H9 (cell line): Measurements from ENCODE around the gene PPFIBP1. TPM values are rescaled to one million over a fixed set of nuclear protein-coding genes. Genes with fewer than 3 reads are reported as not detected.
"Not testable (repeated sequence)": the region's sequence is repeated elsewhere in the genome, so short reads cannot be mapped to it uniquely, and the experiment has no call there.

Experiments used
- DNase-seq: peaks from one replicate; pipeline ENCODE4 v3.0.0-alpha.2; 2017
- H2AFZ ChIP-seq: one replicate; pipeline ENCODE4 v1.6.1; 2013; ENCODE audit warnings: mild to moderate bottlenecking, low read length, control low read depth, moderate library complexity
- H2AK5ac ChIP-seq: 2 replicates; pipeline ENCODE4 v1.6.1; 2013; ENCODE audit warnings: low read length, control low read depth, mixed read lengths; ENCODE audit not compliant: insufficient read length
- H2BK120ac ChIP-seq: one replicate; pipeline ENCODE4 v1.6.1; 2013; ENCODE audit warnings: low read depth, mild to moderate bottlenecking, low read length, control low read depth, inconsistent platforms; ENCODE audit not compliant: poor library complexity, severe bottlenecking
- H2BK12ac ChIP-seq: 2 replicates; pipeline ENCODE4 v1.6.1; 2013; ENCODE audit warnings: low read length, control low read depth, mixed read lengths, low read depth; ENCODE audit not compliant: insufficient read length
- H2BK15ac ChIP-seq: 2 replicates; pipeline ENCODE4 v1.6.1; 2013; ENCODE audit warnings: low read depth, low read length, control low read depth
- H2BK20ac ChIP-seq: one replicate; pipeline ENCODE4 v1.6.1; 2013; ENCODE audit warnings: low read depth, mild to moderate bottlenecking, low read length, control low read depth, inconsistent platforms; ENCODE audit not compliant: poor library complexity, severe bottlenecking
- H2BK5ac ChIP-seq: 2 replicates; pipeline ENCODE4 v1.6.1; 2013; ENCODE audit warnings: low read length, control low read depth, mixed read lengths; ENCODE audit not compliant: insufficient read length
- H3K14ac ChIP-seq: 2 replicates; pipeline ENCODE4 v1.6.1; 2013; ENCODE audit warnings: low read length, control low read depth; ENCODE audit not compliant: insufficient read depth
- H3K18ac ChIP-seq: 2 replicates; pipeline ENCODE4 v1.6.1; 2013; ENCODE audit warnings: low read depth, mild to moderate bottlenecking, mixed read lengths, low read length, control low read depth; ENCODE audit not compliant: insufficient read length
- H3K23ac ChIP-seq: 2 replicates; pipeline ENCODE4 v1.6.1; 2013; ENCODE audit warnings: low read length, control low read depth, mixed read lengths, low read depth; ENCODE audit not compliant: insufficient read length
- H3K23me2 ChIP-seq: 2 replicates; pipeline ENCODE4 v1.6.1; 2013; ENCODE audit warnings: low read depth, mild to moderate bottlenecking, mixed read lengths, low read length, control low read depth; ENCODE audit not compliant: insufficient read length, poor library complexity, severe bottlenecking
- H3K27ac ChIP-seq: 2 replicates; pipeline ENCODE4 v1.5.1; 2013; ENCODE audit warnings: low read length, control low read depth, mixed read lengths, low read depth; ENCODE audit not compliant: insufficient read length
- H3K27me3 ChIP-seq: 2 replicates; pipeline ENCODE4 v1.6.1; 2013; ENCODE audit warnings: low read length, control low read depth, inconsistent platforms; ENCODE audit not compliant: insufficient read depth
- H3K4ac ChIP-seq: 2 replicates; pipeline ENCODE4 v1.6.1; 2013; ENCODE audit warnings: low read depth, mild to moderate bottlenecking, control low read depth, inconsistent platforms, low read length, moderate library complexity
- H3K4me1 ChIP-seq: 2 replicates; pipeline ENCODE4 v1.6.1; 2013; ENCODE audit warnings: low read length, control low read depth, inconsistent platforms; ENCODE audit not compliant: insufficient read depth
- H3K4me2 ChIP-seq: 2 replicates; pipeline ENCODE4 v1.6.1; 2013; ENCODE audit warnings: low read length, control low read depth, mixed read lengths; ENCODE audit not compliant: insufficient read length, insufficient read depth
- H3K56ac ChIP-seq: 2 replicates; pipeline ENCODE4 v1.6.1; 2013; ENCODE audit warnings: low read depth, mild to moderate bottlenecking, mixed read lengths, low read length, control low read depth; ENCODE audit not compliant: insufficient read length
- H3K79me1 ChIP-seq: 2 replicates; pipeline ENCODE4 v1.6.1; 2013; ENCODE audit warnings: low read depth, mild to moderate bottlenecking, moderate library complexity, low read length, control low read depth, inconsistent platforms; ENCODE audit not compliant: insufficient read depth, poor library complexity, severe bottlenecking
- H3K79me2 ChIP-seq: 2 replicates; pipeline ENCODE4 v1.6.1; 2013; ENCODE audit warnings: low read length, control low read depth, inconsistent platforms; ENCODE audit not compliant: insufficient read depth
- H3K9ac ChIP-seq: 2 replicates; pipeline ENCODE4 v1.6.1; 2013; ENCODE audit warnings: low read length, control low read depth, mixed read lengths; ENCODE audit not compliant: insufficient read length; ENCODE audit errors: extremely low read depth
- H3K9me3 ChIP-seq: one replicate; pipeline ENCODE4 v1.6.1; 2013; ENCODE audit warnings: low read depth, low read length, inconsistent platforms; ENCODE audit not compliant: control insufficient read depth
- H3T11ph ChIP-seq: one replicate; pipeline ENCODE4 v1.6.1; 2013; ENCODE audit warnings: mild to moderate bottlenecking, low read length, control low read depth, inconsistent platforms
- H4K20me1 ChIP-seq: one replicate; pipeline ENCODE4 v1.6.1; 2013; ENCODE audit not compliant: control insufficient read depth, insufficient read length, insufficient read depth
- H4K5ac ChIP-seq: 2 replicates; pipeline ENCODE4 v1.6.1; 2013; ENCODE audit warnings: low read depth, mild to moderate bottlenecking, mixed read lengths, low read length, control low read depth; ENCODE audit not compliant: insufficient read length
- H4K8ac ChIP-seq: replicated peaks from 2 replicates; pipeline ENCODE4 v1.6.1; 2013; ENCODE audit warnings: low read length, control low read depth, mixed read lengths, low read depth; ENCODE audit not compliant: insufficient read length
- H4K91ac ChIP-seq: 2 replicates; pipeline ENCODE4 v1.6.1; 2013; ENCODE audit warnings: low read depth, mild to moderate bottlenecking, moderate library complexity, mixed read lengths, low read length, control low read depth; ENCODE audit not compliant: insufficient read length
- H3K27ac Mint-ChIP-seq, 3 experiments: 2 replicates in 2 of 3; 3 replicates in 1 of 3; pipeline ENCODE4 v1.8.0; 2020 to 2021; ENCODE audit warnings: mixed read lengths in 3 of 3, mild to moderate bottlenecking in 1 of 3, moderate library complexity in 1 of 3
- H3K27me3 Mint-ChIP-seq: 2 replicates; pipeline ENCODE4 v1.8.0; 2021; ENCODE audit warnings: low read depth, mild to moderate bottlenecking, moderate library complexity, mixed read lengths
- H3K36me3 Mint-ChIP-seq, 3 experiments: 2 replicates in 2 of 3; 3 replicates in 1 of 3; pipeline ENCODE4 v1.8.0; 2020 to 2021; ENCODE audit warnings: low read depth in 3 of 3, mixed read lengths in 3 of 3; ENCODE audit not compliant: insufficient read depth in 1 of 3
- H3K4me1 Mint-ChIP-seq, 2 experiments: 2 replicates each; pipeline ENCODE4 v1.8.0; 2020; ENCODE audit warnings: mixed read lengths in 2 of 2
- H3K4me3 Mint-ChIP-seq, 2 experiments: 2 replicates in 1 of 2; 3 replicates in 1 of 2; pipeline ENCODE4 v1.8.0; 2020 to 2021; ENCODE audit warnings: mild to moderate bottlenecking in 2 of 2, mixed read lengths in 2 of 2, moderate library complexity in 1 of 2
- H3K9me3 Mint-ChIP-seq, 2 experiments: 2 replicates in 1 of 2; 3 replicates in 1 of 2; pipeline ENCODE4 v1.8.0; 2020; ENCODE audit warnings: mild to moderate bottlenecking in 2 of 2, mixed read lengths in 2 of 2, moderate library complexity in 1 of 2
- WGBS: extraction: QIAGEN DNeasy Blood & Tissue Kit; methylation state at CpG from one replicate; pipeline ENCODE4 v1.1.7; 2013; ENCODE audit warnings: missing lambda C conversion rate, low lambda C conversion rate, mixed read lengths; ENCODE audit not compliant: insufficient read length; ENCODE audit errors: extremely low coverage; 5-methylcytosine and 5-hydroxymethylcytosine counted together
- total RNA-seq: library from RNA; stranded (reverse); gene quantifications from 2 replicates; pipeline ENCODE4 v1.2.1, GENCODE V29; 2021
- TF ChIP-seq, protein P1 (sequence below): fragments of 200-600 bp; sonication (generic); conservative IDR thresholded peaks from 3 replicates; pipeline ENCODE4 v1.8.0; 2021; ENCODE audit warnings: antibody characterized with exemption, mild to moderate bottlenecking

PPFIBP1 gene
- total RNA-seq, 1 experiment from 2014 or later: 29.2 TPM

DNA sequence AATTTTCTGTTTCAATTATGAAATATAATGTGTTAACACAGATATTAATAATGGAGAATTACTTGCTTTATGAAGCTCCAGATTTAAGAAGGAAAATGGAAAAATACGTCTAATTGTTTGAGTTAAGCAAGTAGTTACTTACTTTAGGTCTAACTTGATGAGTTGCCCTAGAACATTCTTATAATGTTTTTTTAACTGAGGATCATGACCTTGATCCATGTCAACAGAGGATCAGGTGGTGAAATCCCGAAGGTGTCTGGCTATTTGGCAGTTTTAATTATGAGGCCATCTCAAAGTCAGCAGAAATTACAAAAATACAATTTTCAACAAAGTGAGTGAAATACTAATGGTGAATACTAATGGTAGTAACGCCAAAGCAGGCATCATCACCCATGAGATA, 115.3 kb downstream of the PPFIBP1 start:
- no peaks in the 10 kb centered on the region for H3K4me1 ChIP-seq
- no peak overlapping the region for H3K23ac ChIP-seq
- H3K27me3 ChIP-seq: no peaks in the 10 kb centered on the region
- no peak overlapping the region for H3K4ac ChIP-seq
- H3K18ac ChIP-seq: no peak overlapping the region
- H3K79me1 ChIP-seq: no peaks in the 10 kb centered on the region
- H3K4me2 ChIP-seq: no peak overlapping the region
- H3K56ac ChIP-seq: no peak overlapping the region
- no peak overlapping the region for H2AFZ ChIP-seq
- no CpG with 5 or more reads among the region's 3 CpGs for WGBS
- H3K4me3 Mint-ChIP-seq: no peak overlapping the region
- H3K27me3 Mint-ChIP-seq: no peaks in the 10 kb centered on the region
- no peak overlapping the region for H3T11ph ChIP-seq
- DNase-seq: no peak
- H3K9me3 ChIP-seq: no peaks in the 10 kb centered on the region
- H2AK5ac ChIP-seq: no peak overlapping the region
- H2BK15ac ChIP-seq: no peak overlapping the region
- no peak overlapping the region for H3K9ac ChIP-seq
- no peaks in the 10 kb centered on the region for H4K20me1 ChIP-seq
- no peak overlapping the region for H2BK120ac ChIP-seq
- no peak overlapping the region for H4K91ac ChIP-seq
- no peaks in the 10 kb centered on the region; a peak in 1 of 7 replicates for H3K36me3 Mint-ChIP-seq
- H3K9me3 Mint-ChIP-seq: no peaks in the 10 kb centered on the region
- H3K27ac ChIP-seq: no peak overlapping the region
- no peaks in the 10 kb centered on the region for H3K79me2 ChIP-seq
- peaks cover 2 to 4% of the 10 kb centered on the region in 2 experiments; a peak in 3 of 4 replicates for H3K4me1 Mint-ChIP-seq
- no peak overlapping the region for H2BK12ac ChIP-seq
- H4K5ac ChIP-seq: no peak overlapping the region
- no peak overlapping the region for H4K8ac ChIP-seq
- TF ChIP-seq, protein P1, sequence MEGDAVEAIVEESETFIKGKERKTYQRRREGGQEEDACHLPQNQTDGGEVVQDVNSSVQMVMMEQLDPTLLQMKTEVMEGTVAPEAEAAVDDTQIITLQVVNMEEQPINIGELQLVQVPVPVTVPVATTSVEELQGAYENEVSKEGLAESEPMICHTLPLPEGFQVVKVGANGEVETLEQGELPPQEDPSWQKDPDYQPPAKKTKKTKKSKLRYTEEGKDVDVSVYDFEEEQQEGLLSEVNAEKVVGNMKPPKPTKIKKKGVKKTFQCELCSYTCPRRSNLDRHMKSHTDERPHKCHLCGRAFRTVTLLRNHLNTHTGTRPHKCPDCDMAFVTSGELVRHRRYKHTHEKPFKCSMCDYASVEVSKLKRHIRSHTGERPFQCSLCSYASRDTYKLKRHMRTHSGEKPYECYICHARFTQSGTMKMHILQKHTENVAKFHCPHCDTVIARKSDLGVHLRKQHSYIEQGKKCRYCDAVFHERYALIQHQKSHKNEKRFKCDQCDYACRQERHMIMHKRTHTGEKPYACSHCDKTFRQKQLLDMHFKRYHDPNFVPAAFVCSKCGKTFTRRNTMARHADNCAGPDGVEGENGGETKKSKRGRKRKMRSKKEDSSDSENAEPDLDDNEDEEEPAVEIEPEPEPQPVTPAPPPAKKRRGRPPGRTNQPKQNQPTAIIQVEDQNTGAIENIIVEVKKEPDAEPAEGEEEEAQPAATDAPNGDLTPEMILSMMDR: no peak
- no peak overlapping the region for H3K27ac Mint-ChIP-seq
- no peak overlapping the region for H2BK20ac ChIP-seq
- no peak overlapping the region for H3K14ac ChIP-seq
- no peaks in the 10 kb centered on the region for H3K23me2 ChIP-seq
- no peak overlapping the region for H2BK5ac ChIP-seq

DNA sequence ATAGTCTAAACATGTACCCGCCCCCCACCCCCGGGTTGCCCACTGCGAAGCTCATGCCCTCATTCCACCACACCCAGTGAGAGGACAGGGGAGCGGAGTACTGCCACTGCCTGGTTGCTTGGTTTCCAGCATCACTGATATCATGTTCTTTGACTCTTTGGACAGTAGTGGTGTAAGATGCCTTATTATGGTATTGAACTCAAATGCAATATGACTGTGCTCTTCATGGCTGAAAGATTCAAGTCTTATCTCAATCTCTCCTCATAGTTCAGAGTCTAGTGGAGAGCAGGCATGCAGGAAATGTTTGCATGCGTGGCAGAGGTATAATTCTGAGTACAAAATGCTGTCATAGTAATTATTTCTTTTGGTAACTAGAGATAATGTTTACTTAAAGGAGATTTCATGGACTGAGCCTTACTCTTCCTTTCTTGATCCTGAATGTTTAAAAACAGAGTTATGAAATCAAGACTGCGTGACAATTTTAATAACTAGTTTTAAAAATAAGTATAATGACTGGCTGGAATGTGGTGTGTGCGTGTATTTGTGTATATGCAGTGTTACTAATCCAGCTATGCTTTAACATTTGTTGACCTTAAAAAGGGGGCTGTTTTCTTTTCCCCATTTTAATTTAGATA, 116.7 kb downstream of the PPFIBP1 start:
- not testable (repeated sequence) for H3K9ac ChIP-seq, H2AK5ac ChIP-seq, H2BK20ac ChIP-seq, H3K56ac ChIP-seq, H3K14ac ChIP-seq, H2BK5ac ChIP-seq, H3K9me3 Mint-ChIP-seq, H2AFZ ChIP-seq, H3K36me3 Mint-ChIP-seq, H3K9me3 ChIP-seq, H4K20me1 ChIP-seq, H3K23ac ChIP-seq, H4K91ac ChIP-seq, H3T11ph ChIP-seq, H4K5ac ChIP-seq, H4K8ac ChIP-seq, H3K27me3 ChIP-seq, H2BK12ac ChIP-seq, DNase-seq, H3K4me1 Mint-ChIP-seq, H2BK120ac ChIP-seq, H2BK15ac ChIP-seq, H3K79me1 ChIP-seq, H3K79me2 ChIP-seq, H3K27ac ChIP-seq, H3K27me3 Mint-ChIP-seq, H3K27ac Mint-ChIP-seq, H3K4me1 ChIP-seq, H3K4me3 Mint-ChIP-seq, H3K18ac ChIP-seq, H3K23me2 ChIP-seq, H3K4me2 ChIP-seq, H3K4ac ChIP-seq
- WGBS: no CpG with 5 or more reads among the region's 7 CpGs
